Progenitor cell of endocrine pancreas (in vitro differentiated cells): ENCODE measurements around the gene ALDH9A1. TPM values are rescaled to one million over a fixed set of nuclear protein-coding genes. Genes with fewer than 3 reads are reported as not detected.
A peak's percentile ranks its signal among the peaks of the same experiment; 100 is the strongest.
"Not testable (repeated sequence)": the region's sequence is repeated elsewhere in the genome, so short reads cannot be mapped to it uniquely, and the experiment has no call there.

Experiments used
- DNase-seq: peaks from one replicate; pipeline ENCODE4 v3.0.0; 2021; ENCODE audit warnings: low spot score; ENCODE audit not compliant: unreplicated experiment
- H3K27ac Mint-ChIP-seq: 2 replicates; pipeline ENCODE4 v1.8.0; 2021; ENCODE audit warnings: mild to moderate bottlenecking, moderate library complexity, mixed read lengths
- H3K27me3 Mint-ChIP-seq: 2 replicates; pipeline ENCODE4 v1.8.0; 2021; ENCODE audit warnings: mixed read lengths
- H3K36me3 Mint-ChIP-seq: 2 replicates; pipeline ENCODE4 v1.8.0; 2022; ENCODE audit warnings: mixed read lengths; ENCODE audit not compliant: insufficient read depth
- H3K4me1 Mint-ChIP-seq: 2 replicates; pipeline ENCODE4 v1.8.0; 2021; ENCODE audit warnings: low read depth, mixed read lengths
- H3K4me3 Mint-ChIP-seq: 2 replicates; pipeline ENCODE4 v1.8.0; 2021; ENCODE audit warnings: low read depth, mild to moderate bottlenecking, moderate library complexity, mixed read lengths
- H3K9me3 Mint-ChIP-seq: 2 replicates; pipeline ENCODE4 v1.8.0; 2021; ENCODE audit warnings: low read depth, mixed read lengths
- total RNA-seq: library from RNA; stranded (reverse); gene quantifications from 2 replicates; pipeline ENCODE4 v1.2.1, GENCODE V29; 2021
- TF ChIP-seq, protein P1 (sequence below): fragments of 200-600 bp; sonication (generic); IDR thresholded peaks from one replicate; pipeline ENCODE4 v1.5.0; 2021; ENCODE audit warnings: antibody characterized with exemption, mild to moderate bottlenecking; ENCODE audit not compliant: unreplicated experiment

The ALDH9A1 gene
- total RNA-seq, 1 donor from 2014 or later: 37.3 TPM

DNA sequence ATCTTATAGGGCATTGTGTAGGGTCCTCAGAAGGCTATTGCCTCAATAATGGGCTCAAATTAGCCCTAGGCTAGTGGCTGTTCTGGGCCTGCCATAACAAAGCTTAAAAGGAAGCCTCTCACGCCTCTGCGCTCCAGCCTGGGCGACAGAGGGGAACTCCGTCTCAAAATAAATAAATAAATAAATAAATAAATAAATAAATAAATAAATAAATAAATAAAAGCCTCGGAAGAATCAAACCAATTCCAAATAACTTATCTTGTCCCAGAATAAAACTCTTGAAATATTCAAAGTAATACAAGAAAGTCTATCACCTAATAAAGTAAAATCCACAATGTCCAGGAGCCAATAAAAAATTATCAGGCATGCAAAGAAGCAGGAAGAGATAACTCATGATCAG is 14.4 kb upstream of the ALDH9A1 start:
- no peaks in the 10 kb centered on the region for H3K36me3 Mint-ChIP-seq
- no peaks in the 10 kb centered on the region for H3K4me1 Mint-ChIP-seq
- peaks cover 6% of the 10 kb centered on the region for H3K9me3 Mint-ChIP-seq
- no peak overlapping the region for H3K27ac Mint-ChIP-seq
- no peak for DNase-seq
- peaks cover 6% of the 10 kb centered on the region for H3K27me3 Mint-ChIP-seq
- TF ChIP-seq, protein P1, sequence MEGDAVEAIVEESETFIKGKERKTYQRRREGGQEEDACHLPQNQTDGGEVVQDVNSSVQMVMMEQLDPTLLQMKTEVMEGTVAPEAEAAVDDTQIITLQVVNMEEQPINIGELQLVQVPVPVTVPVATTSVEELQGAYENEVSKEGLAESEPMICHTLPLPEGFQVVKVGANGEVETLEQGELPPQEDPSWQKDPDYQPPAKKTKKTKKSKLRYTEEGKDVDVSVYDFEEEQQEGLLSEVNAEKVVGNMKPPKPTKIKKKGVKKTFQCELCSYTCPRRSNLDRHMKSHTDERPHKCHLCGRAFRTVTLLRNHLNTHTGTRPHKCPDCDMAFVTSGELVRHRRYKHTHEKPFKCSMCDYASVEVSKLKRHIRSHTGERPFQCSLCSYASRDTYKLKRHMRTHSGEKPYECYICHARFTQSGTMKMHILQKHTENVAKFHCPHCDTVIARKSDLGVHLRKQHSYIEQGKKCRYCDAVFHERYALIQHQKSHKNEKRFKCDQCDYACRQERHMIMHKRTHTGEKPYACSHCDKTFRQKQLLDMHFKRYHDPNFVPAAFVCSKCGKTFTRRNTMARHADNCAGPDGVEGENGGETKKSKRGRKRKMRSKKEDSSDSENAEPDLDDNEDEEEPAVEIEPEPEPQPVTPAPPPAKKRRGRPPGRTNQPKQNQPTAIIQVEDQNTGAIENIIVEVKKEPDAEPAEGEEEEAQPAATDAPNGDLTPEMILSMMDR: no peak
- no peak overlapping the region for H3K4me3 Mint-ChIP-seq

DNA sequence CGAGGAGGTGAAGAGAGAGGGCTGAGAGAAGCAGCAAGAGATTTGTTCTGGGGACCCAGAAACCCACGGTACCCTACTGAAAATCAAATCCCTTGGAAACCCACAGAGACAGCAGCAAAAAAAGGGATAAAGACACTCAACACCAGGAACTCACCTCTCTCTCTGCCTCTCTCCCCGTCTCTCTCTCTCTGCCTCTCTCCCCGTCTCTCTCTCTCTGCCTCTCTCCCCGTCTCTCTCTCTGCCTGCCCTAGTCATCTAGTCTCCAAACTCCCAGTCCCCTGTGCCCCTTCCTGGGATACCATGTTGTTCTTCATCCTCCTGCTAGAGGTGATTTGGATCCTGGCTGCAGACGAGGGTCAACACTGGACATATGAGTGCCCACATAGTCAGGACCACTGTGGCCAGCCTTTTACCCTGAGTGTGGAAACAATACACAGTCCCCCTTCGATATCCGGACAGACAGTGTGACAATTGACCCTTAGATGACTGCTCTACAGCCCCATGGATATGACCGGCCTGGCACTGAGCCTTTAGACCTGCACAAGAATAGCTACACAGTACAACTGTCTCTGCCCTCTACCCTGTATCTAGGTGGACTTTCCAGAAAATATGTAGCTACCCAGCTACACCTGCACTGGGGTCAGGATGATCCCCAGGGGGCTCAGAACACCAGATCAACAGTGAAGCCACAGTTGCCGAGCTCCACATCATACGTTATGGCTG is 9.8 kb upstream of the ALDH9A1 start:
- TF ChIP-seq, protein P1: no peak

DNA sequence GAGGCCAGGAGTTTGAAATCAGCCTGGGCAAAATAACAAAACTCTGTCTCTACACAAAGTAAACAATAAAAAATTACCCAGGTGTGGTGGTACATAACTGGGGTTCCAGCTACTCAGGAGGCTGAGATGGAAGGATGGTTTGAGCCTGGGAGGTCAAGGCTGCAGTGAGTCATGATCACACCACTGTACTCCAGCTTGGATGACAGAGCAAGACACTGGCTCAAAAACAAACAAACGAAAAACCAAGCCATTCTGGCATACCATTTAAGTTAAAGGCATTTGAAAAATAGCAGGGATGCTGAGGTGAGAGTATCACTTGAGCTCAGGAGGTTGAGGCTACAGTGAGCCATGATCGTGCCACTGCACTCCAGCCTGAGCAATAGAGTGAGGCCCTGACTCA is 5.3 kb upstream of the ALDH9A1 start:
- no peak overlapping the region for H3K4me3 Mint-ChIP-seq
- DNase-seq: no peak
- no peaks in the 10 kb centered on the region for H3K9me3 Mint-ChIP-seq
- H3K27me3 Mint-ChIP-seq: peaks cover 20% of the 10 kb centered on the region
- no peak overlapping the region for H3K27ac Mint-ChIP-seq
- TF ChIP-seq, protein P1: no peak
- peaks cover 2% of the 10 kb centered on the region for H3K4me1 Mint-ChIP-seq
- H3K36me3 Mint-ChIP-seq: no peaks in the 10 kb centered on the region

More for the DNA sequence above, 9.8 kb upstream of the ALDH9A1 start:
- no peak for DNase-seq
- H3K27ac Mint-ChIP-seq: peak overlapping the region; percentile 5
- no peaks in the 10 kb centered on the region for H3K4me1 Mint-ChIP-seq
- H3K36me3 Mint-ChIP-seq: no peaks in the 10 kb centered on the region
- H3K27me3 Mint-ChIP-seq: peaks cover 18% of the 10 kb centered on the region
- H3K4me3 Mint-ChIP-seq: no peak overlapping the region
- peaks cover 4% of the 10 kb centered on the region for H3K9me3 Mint-ChIP-seq

DNA sequence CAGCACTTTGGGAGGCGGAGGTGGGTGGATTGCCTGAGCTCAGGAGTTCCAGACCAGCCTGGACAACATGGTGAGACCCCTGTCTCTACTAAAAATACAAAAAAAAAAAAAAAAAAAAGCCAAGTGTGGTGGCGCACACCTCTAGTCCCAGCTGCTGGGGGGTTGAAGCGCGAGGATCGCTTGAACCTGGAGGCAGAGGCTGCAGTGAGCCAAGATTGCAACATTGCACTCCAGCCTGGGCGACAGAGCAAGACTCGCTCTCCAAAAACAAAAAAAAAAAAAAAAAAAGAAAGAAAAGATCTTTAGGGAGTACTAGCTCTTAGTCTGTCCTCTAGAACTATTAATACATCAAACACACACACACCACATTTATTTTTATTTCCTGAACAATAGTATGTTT is 3.6 kb upstream of the ALDH9A1 start:
- H3K27ac Mint-ChIP-seq, H3K4me3 Mint-ChIP-seq, H3K9me3 Mint-ChIP-seq, H3K36me3 Mint-ChIP-seq, DNase-seq, H3K4me1 Mint-ChIP-seq: not testable (repeated sequence)
- peaks cover 13% of the 10 kb centered on the region for H3K27me3 Mint-ChIP-seq

DNA sequence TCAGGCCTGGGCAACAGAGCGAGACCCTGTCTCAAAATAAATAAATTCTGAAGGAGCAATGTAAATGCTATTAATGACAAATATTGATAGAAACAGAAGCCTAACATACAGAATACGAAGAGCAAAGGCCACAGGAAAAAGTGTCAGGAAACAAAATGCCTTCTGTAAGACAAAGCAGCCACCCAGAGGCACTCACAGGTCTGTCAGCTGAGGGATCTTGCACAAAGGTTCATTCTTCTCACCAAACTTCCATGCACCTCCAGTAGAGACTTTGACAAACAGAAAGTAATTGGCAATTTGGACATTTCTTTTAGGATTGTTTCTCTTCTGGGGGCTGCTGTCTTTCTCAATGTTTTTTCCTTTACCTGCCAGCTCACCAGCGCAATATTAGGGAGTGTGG is 1.2 kb upstream of the ALDH9A1 start:
- peak overlapping the region; percentile 76 for H3K27ac Mint-ChIP-seq
- peak overlapping the region; percentile 24 for H3K4me3 Mint-ChIP-seq

DNA sequence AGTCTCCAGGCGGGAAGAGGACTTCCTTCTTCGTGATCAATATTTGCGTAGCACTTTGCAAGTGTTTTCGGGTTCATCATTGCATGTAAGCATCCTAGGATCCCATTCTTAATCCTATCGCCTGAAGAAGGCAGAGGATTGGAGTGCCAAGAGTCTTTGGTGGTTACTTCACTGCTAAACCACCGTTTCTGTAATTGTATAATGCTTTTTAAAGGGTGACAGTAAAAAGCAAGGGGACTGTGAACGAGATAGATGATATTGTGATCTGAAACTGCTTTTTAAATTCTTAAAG is 345 bp upstream of the ALDH9A1 start:
- H3K4me3 Mint-ChIP-seq: peak overlapping the region; percentile 96
- DNase-seq: no peak
- H3K36me3 Mint-ChIP-seq: peaks cover 1% of the 10 kb centered on the region
- TF ChIP-seq, protein P1: no peak
- no peaks in the 10 kb centered on the region for H3K9me3 Mint-ChIP-seq
- peaks cover 8% of the 10 kb centered on the region for H3K4me1 Mint-ChIP-seq
- peak overlapping the region; percentile 95 for H3K27ac Mint-ChIP-seq
- H3K27me3 Mint-ChIP-seq: peaks cover 6% of the 10 kb centered on the region

More for the DNA sequence above, 1.2 kb upstream of the ALDH9A1 start:
- TF ChIP-seq, protein P1: no peak
- no peaks in the 10 kb centered on the region for H3K36me3 Mint-ChIP-seq
- H3K9me3 Mint-ChIP-seq: no peaks in the 10 kb centered on the region
- H3K4me1 Mint-ChIP-seq: peaks cover 8% of the 10 kb centered on the region
- H3K27me3 Mint-ChIP-seq: peaks cover 6% of the 10 kb centered on the region
- DNase-seq: no peak
